CD4-positive, alpha-beta T cell (primary cell): ENCODE measurements around the gene NANS. TPM values are rescaled to one million over a fixed set of nuclear protein-coding genes. Genes with fewer than 3 reads are reported as not detected.
"Not testable (repeated sequence)": the region's sequence is repeated elsewhere in the genome, so short reads cannot be mapped to it uniquely, and the experiment has no call there.

Experiments used
- ATAC-seq: fragments of 200-7000 bp; cut with Tn5 transposase; one replicate; pipeline ENCODE4 v1.10.0; 2022; ENCODE audit warnings: mild to moderate bottlenecking; ENCODE audit not compliant: poor library complexity
- CTCF ChIA-PET: fragments of 350-600 bp; sonication (Branson Sonifier 250); formaldehyde crosslinking; loops from one replicate; lab custom pipeline; 2021; ENCODE audit warnings: antibody characterized with exemption, inconsistent platforms; lab: Charles Lee
- POLR2A ChIA-PET: fragments of 350-600 bp; sonication (Branson Sonifier 250); formaldehyde crosslinking; loops from one replicate; lab custom pipeline; 2021; ENCODE audit warnings: antibody characterized with exemption, inconsistent platforms; lab: Charles Lee
- DNase-seq, 14 experiments: peaks; one replicate each; pipeline ENCODE4 v3.0.0-alpha.2; 2013 to 2020; ENCODE audit warnings: mixed read lengths in 2 of 14
- H3K27ac ChIP-seq, 2 donors: one replicate each; pipeline versions ENCODE4 v1.5.1 to v1.7.0; 2013; ENCODE audit warnings: low read length in 2 of 2, low read depth in 1 of 2, mild to moderate bottlenecking in 1 of 2
- H3K27me3 ChIP-seq, 2 experiments: 1 replicate in 1 of 2; 2 replicates in 1 of 2; pipeline versions ENCODE4 v1.6.1 to v1.7.0; 2013; ENCODE audit warnings: low read length in 2 of 2, control low read depth in 1 of 2, mild to moderate bottlenecking in 1 of 2, moderate library complexity in 1 of 2; ENCODE audit not compliant: insufficient read depth in 2 of 2, control insufficient read depth in 1 of 2
- H3K36me3 ChIP-seq: one replicate; pipeline ENCODE4 v1.6.1; 2013; ENCODE audit warnings: low read length, control low read depth; ENCODE audit not compliant: insufficient read depth
- H3K4me1 ChIP-seq: one replicate; pipeline ENCODE4 v1.6.1; 2013; ENCODE audit warnings: low read length, control low read depth; ENCODE audit not compliant: insufficient read depth
- H3K4me3 ChIP-seq: one replicate; pipeline ENCODE4 v1.5.1; 2013; ENCODE audit warnings: mild to moderate bottlenecking, low read length, moderate library complexity
- H3K9me3 ChIP-seq, 2 experiments: 1 replicate in 1 of 2; 2 replicates in 1 of 2; pipeline versions ENCODE4 v1.6.1 to v1.7.0; 2013; ENCODE audit warnings: low read length in 2 of 2, mild to moderate bottlenecking in 2 of 2, control low read depth in 1 of 2, moderate library complexity in 1 of 2; ENCODE audit not compliant: control insufficient read depth in 1 of 2, insufficient read depth in 1 of 2
- H3K27ac Mint-ChIP-seq: one replicate; pipeline ENCODE4 v1.8.0; 2020; ENCODE audit warnings: mixed read lengths
- H3K27me3 Mint-ChIP-seq: one replicate; pipeline ENCODE4 v1.8.0; 2021; ENCODE audit warnings: mixed read lengths
- H3K36me3 Mint-ChIP-seq: one replicate; pipeline ENCODE4 v1.8.0; 2021; ENCODE audit warnings: low read depth, mixed read lengths
- H3K4me1 Mint-ChIP-seq: one replicate; pipeline ENCODE4 v1.8.0; 2021; ENCODE audit warnings: low read depth, mixed read lengths
- H3K4me3 Mint-ChIP-seq: one replicate; pipeline ENCODE4 v1.8.0; 2020; ENCODE audit warnings: mild to moderate bottlenecking, mixed read lengths
- H3K9me3 Mint-ChIP-seq: one replicate; pipeline ENCODE4 v1.8.0; 2020; ENCODE audit warnings: mixed read lengths
- CTCF ChIP-seq: fragments of 200-600 bp; IDR thresholded peaks from one replicate; pipeline ENCODE4 v1.8.0; 2022; ENCODE audit warnings: antibody characterized with exemption, mild to moderate bottlenecking
- intact Hi-C, 2 experiments: fragments of 100-400 bp; cut with DNase I in 1 of 2; cut with micrococcal nuclease in 1 of 2; formaldehyde crosslinking; loops; one replicate each; pipeline versions ENCODE4 v1.15.1 to v1.9.0; 2023 to 2025; cut with DNase I, micrococcal nuclease
- total RNA-seq, 174 experiments: library from RNA in 2 of 174; stranded (reverse) in 2 of 174; gene quantifications; one replicate each; pipeline ENCODE4 v1.2.3 and lab custom pipeline; 2021 to 2026

The NANS gene
- total RNA-seq, 2 experiments from 2014 or later: 70.5 to 74.0 TPM

- peak in 3 of 14 experiments; percentile 34 to 60 (median 56) for DNase-seq
- intact Hi-C loops: no loop called here
- ATAC-seq: no peak
- Histone ChIP-seq H3K27ac (no peak overlapping the region), H3K4me1 (peaks cover 4% of the 10 kb centered on the region), H3K36me3 (peaks cover 55% of the 10 kb centered on the region), H3K9me3 (no peaks in the 10 kb centered on the region), H3K27me3 (no peaks in the 10 kb centered on the region), H3K4me3 (no peak overlapping the region)
- no peak for TF ChIP-seq CTCF
- Mint-ChIP-seq H3K27ac (peak overlapping the region; percentile 36), H3K36me3 (peaks cover 55% of the 10 kb centered on the region), H3K27me3 (no peaks in the 10 kb centered on the region), H3K9me3 (no peaks in the 10 kb centered on the region), H3K4me1 (no peaks in the 10 kb centered on the region), H3K4me3 (no peak overlapping the region)
- ChIA-PET CTCF (interaction anchor here (0.6 to 1.1 kb wide), 2 partner anchors 30 to 114 kb away, joined by 3 to 4 read pairs; no protein-coding TSS in a partner anchor), POLR2A (interaction anchor here (2.5 kb wide), 1 partner anchor 11 kb away, joined by 6 read pairs; no protein-coding TSS in a partner anchor)
Observed at GRCh38 chr9:98129451-98129881, 72.9 kb downstream of the NANS start.

- H3K27me3 Mint-ChIP-seq, H3K4me1 Mint-ChIP-seq, H3K27ac ChIP-seq, ATAC-seq, H3K27me3 ChIP-seq, H3K27ac Mint-ChIP-seq, DNase-seq, H3K9me3 Mint-ChIP-seq, H3K4me1 ChIP-seq, intact Hi-C loops, POLR2A ChIA-PET, H3K4me3 Mint-ChIP-seq, CTCF ChIA-PET, H3K9me3 ChIP-seq, H3K4me3 ChIP-seq: not testable (repeated sequence)
- H3K36me3 Mint-ChIP-seq: peaks cover 59% of the 10 kb centered on the region
- peaks cover 56% of the 10 kb centered on the region for H3K36me3 ChIP-seq
Observed at GRCh38 chr9:98130060-98130459, 73.5 kb downstream of the NANS start.

GRCh38 chr9:98130576-98131228 is 74.2 kb downstream of the NANS start:
- Mint-ChIP-seq H3K4me1 (no peaks in the 10 kb centered on the region), H3K36me3 (peaks cover 62% of the 10 kb centered on the region), H3K4me3 (no peak overlapping the region), H3K9me3 (no peaks in the 10 kb centered on the region), H3K27me3 (no peaks in the 10 kb centered on the region), H3K27ac (no peak overlapping the region)
- H3K36me3 ChIP-seq: peaks cover 61% of the 10 kb centered on the region
- no peaks in the 10 kb centered on the region for H3K27me3 ChIP-seq
- CTCF ChIA-PET: no interaction called here
- DNase-seq (no peak), ATAC-seq (no peak)
- no peak overlapping the region for H3K27ac ChIP-seq
- H3K4me3 ChIP-seq: no peak overlapping the region
- H3K4me1 ChIP-seq: peaks cover 4% of the 10 kb centered on the region
- no peaks in the 10 kb centered on the region for H3K9me3 ChIP-seq
- intact Hi-C loops: no loop called here
- TF ChIP-seq CTCF: no peak
- POLR2A ChIA-PET: no interaction called here
